Neuronal stem cell (in vitro differentiated cells): ENCODE data around the gene KDM6A.

Experiments
- DNase-seq: peaks from one replicate; pipeline ENCODE4 v3.0.0-alpha.2; 2013; ENCODE audit warnings: low spot score
- H2AFZ ChIP-seq: one replicate; pipeline ENCODE4 v1.6.1; 2013; ENCODE audit warnings: mild to moderate bottlenecking, low read length, inconsistent platforms
- H2AK5ac ChIP-seq: 2 replicates; pipeline ENCODE4 v1.6.1; 2013; ENCODE audit warnings: low read depth, mild to moderate bottlenecking, inconsistent platforms, low read length, moderate library complexity, mixed read lengths
- H2BK120ac ChIP-seq: 2 replicates; pipeline ENCODE4 v1.6.1; 2013; ENCODE audit warnings: low read depth, mild to moderate bottlenecking, inconsistent platforms, low read length, moderate library complexity, mixed read lengths
- H2BK12ac ChIP-seq: one replicate; pipeline ENCODE4 v1.6.1; 2013; ENCODE audit warnings: low read length, inconsistent platforms
- H2BK15ac ChIP-seq: 2 replicates; pipeline ENCODE4 v1.6.1; 2013; ENCODE audit warnings: mild to moderate bottlenecking, low read length, inconsistent platforms, mixed read lengths
- H2BK5ac ChIP-seq: one replicate; pipeline ENCODE4 v1.6.1; 2013; ENCODE audit warnings: inconsistent platforms, mild to moderate bottlenecking, low read length, moderate library complexity
- H3K14ac ChIP-seq: one replicate; pipeline ENCODE4 v1.6.1; 2013; ENCODE audit warnings: low read length, inconsistent platforms
- H3K18ac ChIP-seq: 2 replicates; pipeline ENCODE4 v1.6.1; 2013; ENCODE audit warnings: low read length, inconsistent platforms
- H3K23ac ChIP-seq: 2 replicates; pipeline ENCODE4 v1.6.1; 2013; ENCODE audit warnings: low read depth, mild to moderate bottlenecking, mixed read lengths, low read length, inconsistent platforms; ENCODE audit not compliant: poor library complexity
- H3K27ac ChIP-seq: replicated peaks from 3 replicates; pipeline ENCODE4 v1.5.1; 2013; ENCODE audit warnings: low read length, inconsistent platforms
- H3K27me3 ChIP-seq, 3 experiments: 2 replicates each; pipeline ENCODE4 v1.6.1; 2013; ENCODE audit warnings: low read length in 3 of 3, mild to moderate bottlenecking in 2 of 3, inconsistent platforms in 1 of 3, low read depth in 1 of 3, mixed read lengths in 1 of 3, moderate library complexity in 1 of 3; ENCODE audit not compliant: control insufficient read depth in 3 of 3, insufficient read depth in 3 of 3
- H3K36me3 ChIP-seq, 2 donors: replicated peaks in 1 of 2; 2 replicates each; pipeline ENCODE4 v1.6.1; 2013; ENCODE audit warnings: low read length in 2 of 2; ENCODE audit not compliant: control insufficient read depth in 2 of 2, insufficient read depth in 2 of 2
- H3K4ac ChIP-seq: 2 replicates; pipeline ENCODE4 v1.6.1; 2013; ENCODE audit warnings: inconsistent platforms, mild to moderate bottlenecking, low read length, moderate library complexity
- H3K4me1 ChIP-seq, 2 donors: 1 replicate in 1 of 2; 2 replicates in 1 of 2; pipeline ENCODE4 v1.6.1; 2013; ENCODE audit warnings: low read length in 2 of 2, low read depth in 1 of 2; ENCODE audit not compliant: control insufficient read depth in 2 of 2, insufficient read depth in 1 of 2
- H3K4me2 ChIP-seq: one replicate; pipeline ENCODE4 v1.6.1; 2013; ENCODE audit warnings: mild to moderate bottlenecking, low read length, inconsistent platforms; ENCODE audit not compliant: insufficient read depth, poor library complexity, severe bottlenecking
- H3K4me3 ChIP-seq, 2 donors: 2 replicates each; pipeline ENCODE4 v1.5.1; 2013; ENCODE audit warnings: low read length in 2 of 2, mild to moderate bottlenecking in 2 of 2, inconsistent platforms in 1 of 2, moderate library complexity in 1 of 2
- H3K79me1 ChIP-seq: one replicate; pipeline ENCODE4 v1.6.1; 2013; ENCODE audit warnings: low read depth, mild to moderate bottlenecking, inconsistent platforms, low read length, moderate library complexity
- H3K9ac ChIP-seq: one replicate; pipeline ENCODE4 v1.6.1; 2013; ENCODE audit warnings: mild to moderate bottlenecking, low read depth, low read length, inconsistent platforms; ENCODE audit not compliant: poor library complexity
- H3K9me3 ChIP-seq, 2 donors: replicated peaks in 1 of 2; 2 replicates each; pipeline versions ENCODE3 to v1.6.1; 2013; ENCODE audit warnings: low read length in 2 of 2, mild to moderate bottlenecking in 2 of 2, inconsistent platforms in 1 of 2, low read depth in 1 of 2, mixed read lengths in 1 of 2, moderate library complexity in 1 of 2; ENCODE audit not compliant: control insufficient read depth in 2 of 2, insufficient read depth in 1 of 2
- H4K8ac ChIP-seq: one replicate; pipeline ENCODE4 v1.6.1; 2013; ENCODE audit warnings: low read depth, mild to moderate bottlenecking, inconsistent platforms, low read length, moderate library complexity
- H4K91ac ChIP-seq: one replicate; pipeline ENCODE4 v1.6.1; 2013; ENCODE audit warnings: low read length, low read depth, mild to moderate bottlenecking, inconsistent platforms; ENCODE audit not compliant: poor library complexity
- WGBS, 2 donors: extraction: QIAGEN DNeasy Blood & Tissue Kit; methylation state at CpG; one replicate each; pipeline ENCODE4 v1.1.7; 2013; ENCODE audit warnings: missing lambda C conversion rate in 2 of 2, mixed read lengths in 1 of 2; ENCODE audit not compliant: insufficient read length in 2 of 2, insufficient replicate concordance in 1 of 2; ENCODE audit errors: extremely low coverage in 2 of 2; 5-methylcytosine and 5-hydroxymethylcytosine counted together

KDM6A gene

GRCh38 chrX:45024501-45024900 lies 151.5 kb downstream of the KDM6A start:
- Histone ChIP-seq H2BK120ac (no peak overlapping the region), H2BK5ac (no peak overlapping the region), H3K23ac (no peak overlapping the region), H3K36me3 (no peaks in the 10 kb centered on the region), H2AFZ (no peak overlapping the region), H3K79me1 (no peaks in the 10 kb centered on the region), H3K4me2 (no peak overlapping the region), H3K4ac (no peak overlapping the region), H2BK15ac (no peak overlapping the region), H3K14ac (no peak overlapping the region), H2BK12ac (no peak overlapping the region), H3K27ac (no peak overlapping the region), H4K91ac (no peak overlapping the region), H2AK5ac (no peak overlapping the region), H3K27me3 (no peaks in the 10 kb centered on the region), H3K18ac (no peak overlapping the region), H3K9me3 (no peaks in the 10 kb centered on the region), H3K4me3 (no peak overlapping the region), H3K9ac (no peak overlapping the region), H4K8ac (no peak overlapping the region), H3K4me1 (no peaks in the 10 kb centered on the region)
- DNase-seq, result no peak
- WGBS, 2 donors, result no CpG with 5 or more reads among the region's 1 CpG

- Histone ChIP-seq H3K14ac (no peak overlapping the region), H2BK5ac (no peak overlapping the region), H3K4me3 (no peak overlapping the region), H2BK15ac (no peak overlapping the region), H3K27ac (no peak overlapping the region), H3K9me3 (no peaks in the 10 kb centered on the region), H3K18ac (no peak overlapping the region), H3K4ac (no peak overlapping the region), H2AFZ (no peak overlapping the region), H3K36me3 (no peaks in the 10 kb centered on the region), H3K9ac (no peak overlapping the region), H2BK120ac (no peak overlapping the region), H3K4me1 (no peaks in the 10 kb centered on the region), H3K79me1 (no peaks in the 10 kb centered on the region), H4K91ac (no peak overlapping the region), H2AK5ac (no peak overlapping the region), H3K23ac (no peak overlapping the region), H3K4me2 (no peak overlapping the region), H3K27me3 (no peaks in the 10 kb centered on the region), H4K8ac (no peak overlapping the region), H2BK12ac (no peak overlapping the region)
- no peak for DNase-seq
- WGBS, 2 donors, result no CpG with 5 or more reads among the region's 2 CpGs
Observed at GRCh38 chrX:45026036-45026435, 153.0 kb downstream of the KDM6A start.

- no peak overlapping the region for H2AK5ac ChIP-seq
- DNase-seq, result no peak
- no peaks in the 10 kb centered on the region for H3K9me3 ChIP-seq
- H3K27me3 ChIP-seq, result no peaks in the 10 kb centered on the region
- no peak overlapping the region for H2BK120ac ChIP-seq
- H3K18ac ChIP-seq, result no peak overlapping the region
- no CpG with 5 or more reads among the region's 3 CpGs for WGBS, 2 donors
- H2AFZ ChIP-seq, result no peak overlapping the region
- no peak overlapping the region for H3K4ac ChIP-seq
- no peak overlapping the region for H2BK5ac ChIP-seq
- no peak overlapping the region for H2BK12ac ChIP-seq
- H3K14ac ChIP-seq, result no peak overlapping the region
- no peaks in the 10 kb centered on the region for H3K79me1 ChIP-seq
- H4K8ac ChIP-seq, result no peak overlapping the region
- H2BK15ac ChIP-seq, result no peak overlapping the region
- H3K4me2 ChIP-seq, result no peak overlapping the region
- H3K4me3 ChIP-seq, result no peak overlapping the region
- no peak overlapping the region for H3K9ac ChIP-seq
- H4K91ac ChIP-seq, result no peak overlapping the region
- no peaks in the 10 kb centered on the region for H3K4me1 ChIP-seq
- no peaks in the 10 kb centered on the region for H3K36me3 ChIP-seq
- H3K23ac ChIP-seq, result no peak overlapping the region
- H3K27ac ChIP-seq, result no peak overlapping the region
Observed at GRCh38 chrX:45031830-45032378, 158.9 kb downstream of the KDM6A start.

GRCh38 chrX:45035071-45035470 lies 162.1 kb downstream of the KDM6A start:
- no peak overlapping the region for H2BK12ac ChIP-seq
- no peak overlapping the region for H2AK5ac ChIP-seq
- no peak overlapping the region for H4K8ac ChIP-seq
- H3K4me2 ChIP-seq, result no peak overlapping the region
- H3K79me1 ChIP-seq, result no peaks in the 10 kb centered on the region
- H3K18ac ChIP-seq, result no peak overlapping the region
- no peak overlapping the region for H2BK120ac ChIP-seq
- H3K27ac ChIP-seq, result no peak overlapping the region
- H2AFZ ChIP-seq, result no peak overlapping the region
- H2BK15ac ChIP-seq, result no peak overlapping the region
- no peak overlapping the region for H3K4ac ChIP-seq
- H2BK5ac ChIP-seq, result no peak overlapping the region
- no peaks in the 10 kb centered on the region for H3K4me1 ChIP-seq
- H3K9me3 ChIP-seq, result no peaks in the 10 kb centered on the region
- no peak for DNase-seq
- H3K9ac ChIP-seq, result no peak overlapping the region
- no peak overlapping the region for H4K91ac ChIP-seq
- H3K23ac ChIP-seq, result no peak overlapping the region
- WGBS, 2 donors, result no CpG with 5 or more reads among the region's 2 CpGs
- H3K14ac ChIP-seq, result no peak overlapping the region
- H3K27me3 ChIP-seq, result no peaks in the 10 kb centered on the region
- H3K4me3 ChIP-seq, result no peak overlapping the region
- H3K36me3 ChIP-seq, result no peaks in the 10 kb centered on the region
